HG03108 (cell line): ENCODE results near the gene NCAM1.

Source experiments
- ATAC-seq: cut with Tn5 transposase; IDR thresholded peaks from one replicate; pipeline ENCODE4 v1.9.1; 2021; ENCODE audit warnings: moderate library complexity; ENCODE audit not compliant: unreplicated experiment

The NCAM1 gene

DNA sequence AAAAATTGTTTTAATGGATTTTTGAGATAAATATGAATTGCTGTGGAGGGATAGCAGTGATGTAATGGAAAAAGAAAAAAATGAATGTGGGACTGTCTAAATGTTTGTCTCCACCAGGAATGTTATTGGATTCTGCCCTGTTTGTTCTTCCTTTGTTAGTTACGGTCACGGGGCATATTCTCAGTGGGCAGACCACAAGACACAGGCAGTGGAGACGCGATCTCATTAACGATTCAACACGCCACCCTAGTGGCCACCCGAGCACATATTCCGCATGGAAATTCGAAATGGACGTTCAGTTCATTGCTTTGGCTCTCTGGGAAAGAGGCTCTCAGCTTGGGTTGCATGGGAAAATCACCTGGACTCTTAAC, 201.4 kb downstream of the NCAM1 start:
- no peak for ATAC-seq

DNA sequence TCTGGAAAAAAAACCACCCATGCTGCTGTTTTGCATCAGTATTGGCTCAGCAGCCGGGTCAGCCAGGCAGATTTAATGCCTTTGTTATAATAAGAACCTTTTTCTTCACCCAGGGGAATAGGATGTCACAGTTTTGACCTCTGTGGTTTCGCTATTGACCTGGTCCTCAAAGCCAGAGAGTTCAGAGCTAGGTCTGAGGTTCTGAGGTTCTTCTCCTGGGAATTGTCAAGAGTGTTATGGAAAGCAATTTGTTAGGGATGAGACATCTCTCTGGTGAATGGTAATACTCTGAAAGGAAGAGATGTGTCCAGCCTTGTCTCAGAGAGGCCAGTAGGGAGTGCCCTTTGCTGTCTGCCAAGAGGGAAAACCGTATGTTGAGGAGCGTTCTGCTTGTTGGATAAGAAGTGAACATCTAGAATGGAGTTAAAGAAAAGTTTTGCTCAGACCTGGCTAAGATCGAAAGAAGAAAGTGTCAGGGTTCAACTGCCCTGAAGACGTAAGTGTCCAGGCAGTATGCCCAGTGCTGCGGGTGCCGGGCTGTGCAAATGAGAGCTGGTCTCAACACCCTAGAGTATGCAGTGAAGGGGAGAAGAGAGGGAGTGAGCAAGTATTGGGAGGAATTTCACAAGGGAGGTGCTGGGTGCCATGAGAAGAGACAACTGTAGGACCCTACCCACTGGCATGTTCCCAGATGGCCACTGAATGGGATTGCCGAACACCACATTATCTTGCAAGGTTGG, 202.2 kb downstream of the NCAM1 start:
- ATAC-seq: no peak

DNA sequence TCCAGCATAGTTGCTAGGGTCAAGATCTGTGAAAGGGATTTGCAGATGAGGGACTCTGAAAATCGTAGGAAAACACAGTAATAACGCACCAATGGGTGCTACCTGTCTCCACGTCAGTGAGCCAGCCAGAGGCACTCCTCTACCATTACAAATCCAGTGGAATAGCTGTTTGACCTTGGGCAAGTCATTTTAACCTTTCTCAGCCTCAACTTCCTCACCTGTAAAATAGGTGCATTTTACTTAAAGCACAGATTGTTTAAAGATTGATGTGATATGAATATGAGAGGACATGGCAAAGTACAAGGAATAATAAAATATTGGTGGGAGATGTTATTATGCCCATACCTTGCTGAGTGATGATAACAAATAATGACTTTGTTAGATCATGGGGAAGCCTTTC, 205.1 kb downstream of the NCAM1 start:
- ATAC-seq: no peak

DNA sequence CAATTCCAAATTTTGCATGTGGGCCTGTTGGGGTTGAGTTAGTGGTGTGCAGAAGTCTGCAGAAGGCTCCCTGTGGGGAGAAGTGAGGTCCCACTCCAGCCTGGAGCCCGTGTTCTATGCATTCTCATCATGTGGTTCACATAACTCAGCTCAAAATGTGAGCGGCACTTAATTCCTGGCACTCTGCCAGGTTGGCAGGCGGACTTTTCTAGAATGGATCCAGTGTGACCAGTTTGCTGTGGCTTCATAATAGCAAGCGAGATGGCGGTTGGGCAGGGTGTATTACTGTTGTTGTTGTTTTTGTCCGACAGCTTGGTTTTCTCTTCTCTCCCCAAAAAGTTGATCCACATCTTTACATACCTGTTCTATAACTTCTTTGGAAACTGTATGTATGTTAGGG, 206.4 kb downstream of the NCAM1 start:
- no peak for ATAC-seq

DNA sequence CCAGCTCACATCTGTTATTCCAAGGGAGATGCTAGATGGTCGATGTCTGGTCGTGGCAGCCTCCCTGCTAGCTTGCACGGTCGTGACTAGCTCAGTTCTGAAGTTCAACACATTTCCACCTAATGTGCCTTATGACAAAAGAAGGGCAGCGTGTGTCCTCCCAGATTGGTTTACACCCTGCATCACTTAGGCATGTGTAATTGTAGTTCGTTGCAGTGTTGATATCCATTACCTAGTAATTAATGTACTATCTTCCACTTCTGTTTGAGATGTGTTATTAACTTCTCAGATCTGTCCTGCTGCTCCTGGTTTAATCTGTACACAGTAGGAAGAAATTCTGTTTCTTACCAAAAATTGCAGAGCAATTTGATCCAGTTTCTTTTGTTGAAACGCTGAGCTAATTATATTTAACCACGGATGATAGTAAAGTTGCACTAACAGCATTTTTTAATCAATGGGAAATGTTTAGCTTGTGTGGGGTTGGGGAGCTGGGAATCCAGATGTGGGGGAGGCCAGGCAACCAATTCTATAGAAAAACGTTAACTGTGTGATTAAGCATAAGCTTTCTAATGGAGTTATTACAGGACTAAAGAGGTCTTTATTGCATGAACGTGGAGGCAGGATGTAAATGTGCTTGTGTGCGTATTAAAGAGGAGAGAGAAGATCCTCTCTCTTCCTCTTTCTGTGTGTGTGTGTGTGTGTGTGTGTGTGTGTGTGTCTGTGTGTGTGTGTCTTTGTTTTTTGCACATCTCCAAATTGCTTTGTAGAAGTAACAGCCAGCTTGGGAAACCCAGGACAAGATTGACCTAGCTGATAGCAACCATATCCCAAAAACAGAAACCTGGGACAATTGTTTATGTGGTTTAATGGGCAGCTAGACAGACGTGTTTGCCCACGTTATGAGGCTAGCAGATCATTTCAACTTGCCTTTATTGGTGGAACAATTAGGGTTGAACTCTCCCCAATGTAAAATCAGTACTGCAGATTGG, 207.4 kb downstream of the NCAM1 start:
- no peak for ATAC-seq

- no peak for ATAC-seq
Measured at GRCh38 chr11:113172382-113172951, 211.2 kb downstream of the NCAM1 start.

DNA sequence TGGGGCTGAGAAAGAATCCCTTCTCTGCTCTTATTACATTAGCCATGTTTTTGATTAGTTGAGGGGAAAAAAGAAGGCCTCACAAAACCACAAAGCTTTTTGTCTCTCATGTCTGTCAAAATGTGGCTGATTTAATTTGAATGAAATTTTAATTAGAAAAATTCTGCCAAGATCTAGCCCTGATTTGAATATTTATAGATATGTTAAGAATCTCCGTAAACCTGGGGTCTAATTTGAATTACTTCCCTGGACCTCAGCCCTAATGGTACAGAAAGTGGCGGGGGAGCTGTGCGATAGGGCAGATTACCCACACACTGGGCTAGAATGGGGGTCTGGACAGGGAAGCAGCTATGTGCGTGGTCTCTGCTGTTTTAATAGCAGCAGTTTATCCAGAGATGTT, 211.9 kb downstream of the NCAM1 start:
- ATAC-seq: no peak

GRCh38 chr11:113174882-113175281, 213.7 kb downstream of the NCAM1 start:
- no peak for ATAC-seq

GRCh38 chr11:113176599-113177360, 215.6 kb downstream of the NCAM1 start:
- no peak for ATAC-seq

- no peak for ATAC-seq
Measured at GRCh38 chr11:113177671-113178070, 216.5 kb downstream of the NCAM1 start.

- ATAC-seq: no peak
Measured at GRCh38 chr11:113178381-113179070, 217.3 kb downstream of the NCAM1 start.

DNA sequence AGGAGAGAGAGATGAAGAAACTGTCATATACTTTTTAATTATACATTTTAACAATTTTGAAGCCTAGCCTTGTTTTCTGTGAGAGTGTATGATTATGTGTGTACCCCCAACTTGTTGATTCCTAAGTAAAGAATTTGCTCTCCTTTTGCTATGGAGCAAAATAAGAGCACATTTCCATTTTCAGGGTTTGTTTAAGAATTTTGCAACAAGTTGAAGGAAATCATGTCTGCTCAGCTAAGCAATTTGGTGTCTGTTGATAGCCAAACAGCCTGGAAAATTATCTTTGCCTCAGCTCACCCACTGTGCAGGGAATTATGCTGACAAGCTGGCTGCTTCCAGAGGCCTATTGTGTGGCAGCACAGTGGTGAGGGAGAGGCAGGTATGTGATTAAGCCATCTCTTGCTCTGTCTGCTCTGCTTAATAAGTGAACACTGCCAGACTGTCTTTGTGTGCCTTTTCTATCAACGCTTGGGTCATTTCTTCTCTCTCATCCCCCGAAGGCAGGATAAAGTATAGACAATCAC, 218.0 kb downstream of the NCAM1 start:
- no peak for ATAC-seq

- no peak for ATAC-seq
Measured at GRCh38 chr11:113181094-113181493, 219.9 kb downstream of the NCAM1 start.

GRCh38 chr11:113182288-113182687, 221.1 kb downstream of the NCAM1 start:
- no peak for ATAC-seq

GRCh38 chr11:113184498-113184897, 223.3 kb downstream of the NCAM1 start:
- ATAC-seq: no peak

DNA sequence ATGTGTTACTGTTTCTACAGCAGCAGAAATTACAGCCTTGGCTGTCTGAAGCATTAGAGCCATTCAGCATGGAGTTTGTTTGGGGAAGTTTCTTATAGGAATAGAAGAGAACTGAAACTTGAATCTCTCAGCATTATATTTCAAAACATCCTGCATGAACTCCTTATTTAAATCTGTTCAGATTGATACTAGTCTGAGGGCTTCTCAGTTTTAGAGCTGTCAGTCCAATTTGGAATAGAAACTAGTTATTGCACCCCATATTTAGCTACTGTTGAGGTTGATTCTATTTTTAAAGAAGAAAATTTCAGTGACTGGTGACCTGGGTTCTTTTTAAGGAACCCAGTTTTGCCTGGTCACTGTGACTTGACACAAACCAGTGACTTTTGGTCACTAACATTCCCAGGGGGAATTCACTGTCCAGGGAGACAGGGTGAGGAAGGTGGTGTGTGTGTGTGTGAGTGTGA, 227.2 kb downstream of the NCAM1 start:
- ATAC-seq: no peak

- no peak for ATAC-seq
Measured at GRCh38 chr11:113189909-113190667, 228.9 kb downstream of the NCAM1 start.

- ATAC-seq: no peak
Measured at GRCh38 chr11:113192121-113192925, 231.1 kb downstream of the NCAM1 start.
